Measurements from ENCODE around the gene NIFK.

NIFK gene

DNA sequence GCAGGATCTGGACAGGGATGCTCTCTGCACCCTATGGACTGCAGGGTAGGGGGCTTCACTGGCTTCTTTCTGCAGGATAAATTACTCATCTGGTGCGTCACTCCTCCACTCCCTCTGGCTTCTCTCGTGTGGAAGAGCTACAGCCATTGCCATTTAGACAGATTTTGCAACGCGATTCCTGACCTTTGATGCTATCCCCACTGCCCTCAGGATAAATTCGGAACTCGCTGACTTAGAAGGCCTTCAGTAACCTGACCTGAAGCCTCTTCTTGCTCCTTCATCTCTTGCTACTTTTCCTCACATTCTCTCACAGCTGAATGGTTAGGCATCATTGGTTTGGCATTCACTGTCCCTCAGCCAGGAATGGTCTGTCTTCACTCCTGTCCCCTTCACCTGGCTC is 5.3 kb downstream of the NIFK start:
- DNase-seq: no peak

DNA sequence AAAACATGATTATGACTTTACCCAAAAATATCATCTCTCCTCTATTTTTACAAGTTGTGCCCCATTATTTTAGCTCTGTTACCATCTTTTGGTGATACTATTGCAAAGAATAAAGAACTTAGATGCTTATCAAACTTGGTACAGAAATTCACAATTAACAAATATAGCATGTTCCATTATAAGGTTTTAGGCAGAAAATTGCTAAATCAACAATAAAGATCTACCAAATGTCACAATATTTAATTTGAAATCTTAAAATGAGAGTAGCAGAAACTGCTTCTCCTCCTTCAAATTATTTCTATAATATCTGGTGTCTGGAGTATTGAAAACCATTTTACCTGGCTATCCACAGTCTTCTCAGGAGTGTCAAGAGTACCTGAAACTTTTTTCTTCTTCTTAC is 8.7 kb downstream of the NIFK start:
- DNase-seq: no peak

GRCh38 chr2:121727332-121727731 is 9.3 kb downstream of the NIFK start:
- DNase-seq: no peak

DNA sequence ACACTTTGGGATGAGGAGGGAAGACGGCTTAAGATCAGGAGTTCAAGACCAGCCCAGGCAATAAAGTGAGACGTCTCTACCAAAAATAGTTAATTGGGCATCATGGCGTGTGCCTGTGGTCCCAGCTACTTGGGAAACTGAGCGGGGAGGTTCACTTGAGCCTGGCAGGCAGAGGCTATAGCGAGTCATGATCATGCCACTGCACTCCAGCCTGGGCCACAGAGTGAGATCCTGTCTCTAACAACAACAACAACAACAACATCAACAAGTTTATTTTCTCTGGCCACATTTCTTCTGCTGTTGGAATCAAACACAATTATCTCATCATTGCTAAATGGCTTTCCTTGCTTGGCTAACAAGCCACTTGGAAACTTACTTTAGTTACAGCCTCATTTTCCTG is 13.4 kb downstream of the NIFK start:
- no peak for DNase-seq

GRCh38 chr2:121722479-121722878 is 14.2 kb downstream of the NIFK start:
- DNase-seq: peak; percentile 70

DNA sequence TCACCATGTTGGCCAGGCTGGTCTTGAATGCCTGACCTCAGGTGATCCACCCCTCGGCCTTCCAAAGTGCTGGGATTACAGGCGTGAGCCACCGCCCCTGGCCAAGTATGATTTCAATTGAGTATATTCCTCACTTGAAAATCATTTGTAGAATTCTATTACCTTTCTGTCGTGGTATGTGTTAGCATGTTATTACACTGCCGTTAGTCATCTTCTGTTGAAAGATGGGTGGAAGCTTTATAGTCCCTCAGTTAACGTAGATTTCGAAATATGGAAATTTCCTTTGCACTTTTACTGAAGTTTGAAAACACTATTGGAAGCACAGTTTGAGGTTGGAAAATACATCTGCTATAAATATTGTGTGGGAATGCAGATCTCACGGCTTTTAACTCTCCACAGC is 14.7 kb downstream of the NIFK start:
- DNase-seq: peak; percentile 88

DNA sequence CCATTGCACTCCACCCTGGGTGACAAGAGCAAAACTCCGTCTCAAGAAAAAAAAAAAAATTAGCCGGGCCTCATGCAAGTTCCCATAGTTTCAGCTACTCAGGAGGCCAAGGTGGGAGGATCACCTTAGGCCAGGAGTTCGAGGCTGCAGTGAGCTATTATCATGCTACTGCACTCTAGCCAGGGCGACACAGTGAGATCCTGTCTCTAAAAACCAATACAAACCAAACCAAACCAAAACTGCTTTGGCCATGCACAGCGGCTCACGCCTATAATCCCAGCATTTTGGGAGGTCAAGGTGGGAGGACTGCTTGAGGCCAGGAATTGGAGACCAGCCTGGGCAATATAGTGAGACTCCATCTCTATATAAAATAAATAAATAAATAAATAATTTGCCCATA is 19.1 kb downstream of the NIFK start:
- no peak for DNase-seq

- DNase-seq: no peak
Measured at GRCh38 chr2:121716126-121716525, 20.5 kb downstream of the NIFK start.

GRCh38 chr2:121711481-121711880 is 25.2 kb downstream of the NIFK start:
- DNase-seq: peak; percentile 41

DNA sequence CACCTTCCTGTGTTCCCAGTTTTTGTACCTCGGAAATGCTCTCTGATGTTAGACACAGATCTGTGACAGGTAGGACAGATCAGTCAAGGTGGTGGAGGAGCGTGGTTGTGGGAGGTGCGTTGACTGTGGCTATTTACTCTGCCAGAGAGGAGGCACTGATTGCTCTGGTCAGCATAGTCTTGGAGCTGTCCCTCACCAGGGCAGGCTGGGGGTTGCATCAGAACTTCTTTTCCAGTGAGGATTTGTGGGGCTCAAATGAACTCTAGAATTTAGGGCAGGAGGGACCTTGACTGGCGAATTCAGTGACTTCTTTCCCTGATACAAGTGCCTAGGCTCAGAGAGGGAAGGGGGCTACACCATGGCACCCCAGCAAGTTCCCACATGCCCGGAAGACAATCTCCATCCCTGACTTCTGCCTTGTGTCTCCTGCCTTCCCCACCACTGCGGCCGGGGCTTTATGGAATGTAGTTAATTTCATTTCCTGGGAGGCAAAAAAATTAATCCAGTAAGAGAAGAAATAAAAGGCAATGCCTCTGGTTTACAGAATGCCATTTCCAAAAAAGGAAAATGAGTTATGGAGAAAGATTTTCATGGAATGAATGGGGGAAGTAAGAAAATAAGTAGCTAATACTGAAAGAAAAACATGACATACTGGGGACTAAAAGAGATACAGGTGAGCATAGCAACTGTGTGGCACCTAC is 26.1 kb downstream of the NIFK start:
- DNase-seq: peak; percentile 46

GRCh38 chr2:121709776-121710469 is 26.8 kb downstream of the NIFK start:
- DNase-seq: no peak

DNA sequence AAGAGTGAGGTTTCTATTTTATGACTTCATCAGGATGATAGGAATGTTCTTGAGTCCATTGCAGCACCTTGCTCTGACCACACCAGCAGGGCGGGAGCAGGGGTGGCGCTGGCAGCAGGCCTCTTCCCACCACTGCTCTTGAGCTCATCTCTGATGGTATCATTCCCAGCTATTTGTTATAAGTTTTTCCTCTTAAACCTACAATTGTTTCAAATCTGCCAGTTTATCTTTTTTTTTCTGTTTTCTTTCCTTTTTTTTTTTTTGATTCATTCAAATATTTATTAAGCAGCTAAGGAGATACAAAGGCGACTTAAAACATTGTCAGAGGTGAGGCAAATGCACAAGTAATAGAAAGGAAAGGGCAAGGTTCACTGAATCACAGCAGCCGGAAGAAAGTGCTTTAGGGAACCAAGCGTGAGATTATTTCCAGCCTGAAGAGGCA is 28.7 kb downstream of the NIFK start:
- no peak for DNase-seq

DNA sequence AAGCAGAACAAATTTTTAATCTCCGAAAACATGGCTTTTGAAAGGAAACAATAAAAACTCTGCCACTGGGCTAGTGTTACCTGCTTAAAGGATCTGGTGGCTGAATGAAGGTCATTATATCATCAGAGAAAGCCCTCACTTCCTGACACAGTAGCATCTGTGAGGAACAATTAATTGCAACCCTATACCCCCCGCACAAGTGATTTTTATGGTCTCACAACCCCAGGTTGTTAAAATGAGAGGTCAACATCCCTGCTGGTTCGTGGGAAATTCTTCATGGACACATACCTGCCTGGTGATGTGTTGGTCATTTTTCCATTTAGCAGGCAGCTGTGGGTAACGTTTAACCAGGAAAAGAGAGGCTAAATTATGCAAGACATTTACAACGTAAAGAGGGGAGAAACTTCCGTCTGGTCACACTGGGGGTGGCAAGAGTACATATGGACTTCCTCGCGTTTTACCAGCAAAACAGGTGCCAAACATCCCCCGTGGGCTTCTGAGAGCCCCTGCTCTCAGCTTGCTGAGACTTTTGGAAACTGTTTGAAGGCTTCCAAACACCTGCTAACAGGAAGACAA is 29.2 kb downstream of the NIFK start:
- DNase-seq: no peak

- no peak for DNase-seq
Measured at GRCh38 chr2:121705958-121706357, 30.7 kb downstream of the NIFK start.

- DNase-seq: no peak
Measured at GRCh38 chr2:121705390-121705789, 31.3 kb downstream of the NIFK start.

- DNase-seq: peak; percentile 10
Measured at GRCh38 chr2:121701761-121702160, 34.9 kb downstream of the NIFK start.

DNA sequence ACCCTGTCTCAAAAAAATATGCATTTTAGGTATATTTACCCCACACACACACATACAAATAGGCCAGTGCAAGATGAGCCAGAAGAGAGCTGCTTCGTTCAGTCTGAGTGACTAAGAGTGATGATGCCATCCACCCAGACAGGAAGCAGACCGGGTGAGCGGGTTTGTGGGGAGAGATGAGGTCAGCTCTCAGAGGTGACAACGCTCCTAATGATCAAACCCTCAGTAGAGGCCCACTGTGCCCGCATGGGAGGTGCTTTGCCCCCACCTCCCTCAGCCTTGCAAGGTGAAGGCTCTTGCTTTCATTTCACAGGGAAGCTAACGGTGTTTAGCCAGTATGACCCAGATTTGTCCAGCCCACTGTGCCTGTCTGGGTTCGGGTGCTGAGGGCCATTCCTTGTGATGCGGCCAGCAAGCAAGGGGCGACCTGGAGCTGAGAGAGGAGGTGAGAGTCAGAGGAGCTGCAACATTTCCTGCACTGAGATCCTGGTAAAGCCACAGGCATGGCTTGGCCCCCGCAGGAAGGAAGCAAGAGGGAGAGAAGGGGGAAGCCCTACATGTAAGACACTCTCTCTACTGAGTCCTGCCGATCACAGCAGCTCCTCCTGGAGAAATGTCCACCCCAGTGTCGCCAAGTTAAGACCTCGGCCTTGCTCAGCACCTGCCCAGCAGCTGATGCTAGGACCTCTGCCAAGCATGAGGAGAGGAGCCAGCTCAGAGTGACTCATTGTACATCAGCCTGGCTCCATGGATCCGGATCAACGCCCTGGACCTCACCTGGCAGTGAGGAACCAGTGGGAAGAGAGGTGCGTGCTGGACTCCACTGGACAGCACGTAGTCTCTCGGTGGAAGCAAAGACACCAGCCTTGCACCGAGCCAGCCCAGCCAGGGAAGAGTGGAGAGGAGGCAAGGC is 37.0 kb downstream of the NIFK start:
- peak; percentile 86 for DNase-seq

- DNase-seq: no peak
Measured at GRCh38 chr2:121698318-121698930, 38.3 kb downstream of the NIFK start.

DNA sequence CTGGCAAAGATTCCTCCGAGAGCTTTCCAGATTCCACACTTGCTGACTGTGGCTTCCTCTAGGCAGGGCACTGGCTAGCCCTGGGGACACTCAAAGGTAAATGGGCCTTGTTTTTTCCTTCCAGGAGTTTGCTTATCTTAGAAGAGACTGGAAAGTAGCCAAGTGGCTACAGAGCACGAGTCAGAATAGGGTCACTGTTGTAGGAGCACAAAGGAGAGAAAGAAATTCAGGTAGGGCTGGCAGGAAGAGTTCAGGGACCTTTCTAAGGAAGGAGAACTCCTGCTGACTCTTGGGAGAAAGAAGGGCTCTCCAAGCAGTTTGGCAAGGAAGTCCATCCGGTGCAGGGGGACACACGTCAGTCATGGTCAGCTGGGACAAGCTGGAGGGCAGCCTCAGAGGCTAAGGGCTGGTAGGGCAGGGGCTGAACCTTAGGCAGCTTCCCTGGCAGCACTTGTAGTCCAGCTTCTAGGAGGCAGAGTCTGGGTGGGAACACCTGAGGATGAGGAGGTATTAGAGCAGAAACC is 39.5 kb downstream of the NIFK start:
- no peak for DNase-seq

DNA sequence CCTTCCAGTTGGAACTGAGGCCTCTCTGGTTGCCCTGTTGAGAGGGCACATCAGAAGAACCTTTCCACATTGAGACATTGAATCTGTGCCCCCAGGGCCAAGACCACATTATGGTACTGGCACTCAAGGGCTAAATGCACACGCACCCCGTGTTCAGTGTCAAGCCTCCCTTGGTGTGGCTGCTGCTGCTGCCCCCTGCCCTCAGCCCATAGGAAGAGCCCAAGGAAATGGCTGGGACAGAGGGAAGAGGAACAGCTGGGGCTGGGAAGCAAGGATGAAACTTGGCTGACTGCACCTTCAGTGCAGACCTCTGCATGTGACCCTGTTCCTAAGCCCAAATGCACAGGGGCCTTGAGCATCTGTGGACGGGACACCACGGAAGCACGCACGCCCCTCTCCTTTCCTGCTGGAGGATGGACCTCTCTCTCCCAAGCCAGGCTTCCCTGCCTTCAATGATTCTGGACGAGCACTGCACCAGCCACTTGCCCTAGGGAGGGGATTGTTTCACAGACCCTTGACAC is 40.2 kb downstream of the NIFK start:
- DNase-seq: no peak

GRCh38 chr2:121695171-121695451 is 41.6 kb downstream of the NIFK start:
- no peak for DNase-seq

DNA sequence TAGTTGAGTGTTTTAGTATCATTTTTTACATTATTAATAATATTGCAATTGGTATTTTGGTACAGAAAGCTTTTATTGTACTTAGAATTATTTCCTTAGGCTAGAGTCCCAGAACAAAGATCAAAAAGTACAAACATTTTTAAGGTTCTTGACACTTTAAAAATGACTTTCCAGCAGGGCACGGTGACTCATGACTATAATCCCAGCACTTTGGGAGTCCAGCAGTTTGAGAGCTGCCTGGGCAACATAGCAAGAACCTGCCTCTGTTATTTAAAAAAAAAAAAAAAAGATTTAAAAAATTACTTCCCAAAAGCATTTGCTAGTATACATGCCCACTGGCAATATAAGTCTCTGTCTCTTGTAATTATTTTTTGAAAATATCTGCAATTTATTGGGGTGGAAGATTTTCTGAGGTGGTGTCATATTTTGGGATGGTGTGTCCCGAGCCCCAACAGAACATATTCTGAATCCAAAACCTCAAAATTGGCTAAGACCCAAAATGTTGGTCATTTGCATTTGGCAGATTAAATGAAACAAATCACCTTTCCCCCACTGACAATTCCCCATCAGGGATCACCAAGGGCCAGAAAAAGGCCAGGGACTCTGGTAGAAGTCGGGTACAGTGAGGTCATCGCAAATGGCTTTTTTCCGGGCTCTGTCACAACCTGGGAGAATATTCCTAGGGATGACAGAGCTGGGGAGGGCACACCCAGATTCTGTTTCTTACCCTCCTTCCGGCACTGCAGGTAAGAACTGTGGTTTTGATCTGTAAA is 42.1 kb downstream of the NIFK start:
- DNase-seq: peak; percentile 50
